MG63 (cell line): ENCODE results near the gene CDHR1. TPM values are rescaled to one million over a fixed set of nuclear protein-coding genes. Genes with fewer than 3 reads are reported as not detected.

Source experiments
- DNase-seq: peaks from one replicate; pipeline ENCODE4 v3.0.0-alpha.2; 2020
- H3K27me3 ChIP-seq: fragments of 250-450 bp; sonication (Bioruptor Pico); 2 replicates; pipeline ENCODE4 v1.5.1; 2020; ENCODE audit warnings: mild to moderate bottlenecking, moderate library complexity
- H3K36me3 ChIP-seq: fragments of 250-450 bp; sonication (Bioruptor Pico); 2 replicates; pipeline ENCODE4 v1.5.1; 2020; ENCODE audit warnings: mild to moderate bottlenecking, moderate library complexity
- H3K4me3 ChIP-seq: fragments of 250-450 bp; sonication (Bioruptor Pico); 2 replicates; pipeline ENCODE4 v1.5.1; 2020; ENCODE audit warnings: mild to moderate bottlenecking, moderate library complexity
- H3K9me3 ChIP-seq: fragments of 250-450 bp; sonication (Bioruptor Pico); 2 replicates; pipeline ENCODE4 v1.5.1; 2020; ENCODE audit warnings: mild to moderate bottlenecking, moderate library complexity
- total RNA-seq: library from RNA; depleted of rRNA; stranded (reverse); fragments of >200 nt; shearing (Covaris generic); gene quantifications from 2 replicates; pipeline ENCODE4 v1.2.3, GENCODE V29; 2014; ENCODE audit warnings: low replicate concordance

Gene CDHR1
- total RNA-seq, 1 experiment from 2014 or later = not detected

GRCh38 chr10:84208023-84208422, 13.7 kb downstream of the CDHR1 start:
- Histone ChIP-seq H3K4me3 (no peak overlapping the region), H3K36me3 (no peaks in the 10 kb centered on the region), H3K9me3 (no peaks in the 10 kb centered on the region), H3K27me3 (peaks cover 3% of the 10 kb centered on the region)
- DNase-seq = no peak

- H3K9me3 ChIP-seq = no peaks in the 10 kb centered on the region
Measured at GRCh38 chr10:84211566-84211965, 17.2 kb downstream of the CDHR1 start.

GRCh38 chr10:84212014-84212413, 17.7 kb downstream of the CDHR1 start:
- peaks cover 3% of the 10 kb centered on the region; the same call in 1 of the 2 replicates for H3K27me3 ChIP-seq
- H3K36me3 ChIP-seq = no peaks in the 10 kb centered on the region
- H3K9me3 ChIP-seq = no peaks in the 10 kb centered on the region
- H3K4me3 ChIP-seq = no peak overlapping the region
- DNase-seq = no peak

More at GRCh38 chr10:84211566-84211965, 17.2 kb downstream of the CDHR1 start:
- DNase-seq = no peak
- Histone ChIP-seq H3K27me3 (peaks cover 3% of the 10 kb centered on the region; the same call in 1 of the 2 replicates), H3K4me3 (no peak overlapping the region), H3K36me3 (no peaks in the 10 kb centered on the region)

- H3K9me3 ChIP-seq = no peaks in the 10 kb centered on the region
- H3K4me3 ChIP-seq = no peak overlapping the region
- DNase-seq = no peak
- H3K36me3 ChIP-seq = no peaks in the 10 kb centered on the region
- H3K27me3 ChIP-seq = no peaks in the 10 kb centered on the region
Measured at GRCh38 chr10:84213076-84213475, 18.7 kb downstream of the CDHR1 start.

- no peaks in the 10 kb centered on the region for H3K27me3 ChIP-seq
- H3K36me3 ChIP-seq = no peaks in the 10 kb centered on the region
- no peaks in the 10 kb centered on the region for H3K9me3 ChIP-seq
- no peak overlapping the region for H3K4me3 ChIP-seq
- no peak for DNase-seq
Measured at GRCh38 chr10:84214046-84214572, 19.8 kb downstream of the CDHR1 start.

- H3K27me3 ChIP-seq = no peaks in the 10 kb centered on the region
- DNase-seq = no peak
- H3K4me3 ChIP-seq = no peak overlapping the region
- no peaks in the 10 kb centered on the region for H3K9me3 ChIP-seq
- no peaks in the 10 kb centered on the region for H3K36me3 ChIP-seq
Measured at GRCh38 chr10:84214612-84215235, 20.4 kb downstream of the CDHR1 start.

- no peak for DNase-seq
- H3K4me3 ChIP-seq = no peak overlapping the region
- no peaks in the 10 kb centered on the region for H3K9me3 ChIP-seq
- H3K36me3 ChIP-seq = no peaks in the 10 kb centered on the region
- no peaks in the 10 kb centered on the region for H3K27me3 ChIP-seq
Measured at GRCh38 chr10:84216834-84217233, 22.5 kb downstream of the CDHR1 start.

- H3K4me3 ChIP-seq = no peak overlapping the region
- DNase-seq = no peak
- no peaks in the 10 kb centered on the region for H3K27me3 ChIP-seq
- no peaks in the 10 kb centered on the region for H3K36me3 ChIP-seq
- no peaks in the 10 kb centered on the region for H3K9me3 ChIP-seq
Measured at GRCh38 chr10:84217746-84218145, 23.4 kb downstream of the CDHR1 start.

- H3K36me3 ChIP-seq = no peaks in the 10 kb centered on the region
- no peak for DNase-seq
- no peaks in the 10 kb centered on the region for H3K9me3 ChIP-seq
- H3K4me3 ChIP-seq = no peak overlapping the region
- H3K27me3 ChIP-seq = no peaks in the 10 kb centered on the region; the same call in 1 of the 2 replicates
Measured at GRCh38 chr10:84221916-84222315, 27.6 kb downstream of the CDHR1 start.

- H3K9me3 ChIP-seq = no peaks in the 10 kb centered on the region
- no peaks in the 10 kb centered on the region; the same call in 1 of the 2 replicates for H3K27me3 ChIP-seq
- DNase-seq = no peak
- H3K36me3 ChIP-seq = no peaks in the 10 kb centered on the region
- H3K4me3 ChIP-seq = no peak overlapping the region
Measured at GRCh38 chr10:84224411-84225028, 30.2 kb downstream of the CDHR1 start.

- no peak for DNase-seq
- Histone ChIP-seq H3K27me3 (no peaks in the 10 kb centered on the region; the same call in 1 of the 2 replicates), H3K9me3 (no peaks in the 10 kb centered on the region), H3K36me3 (no peaks in the 10 kb centered on the region), H3K4me3 (no peak within 1 kb of the TSS)
Measured at GRCh38 chr10:84225427-84226173, 31.3 kb downstream of the CDHR1 start, which contains the start of gene LRIT2. Gene LRIT2 (minus strand): TSS chr10:84225544. CDS start chr10:84225520, 24 bp downstream.

- H3K9me3 ChIP-seq = no peaks in the 10 kb centered on the region
- no peaks in the 10 kb centered on the region; the same call in 1 of the 2 replicates for H3K27me3 ChIP-seq
- no peaks in the 10 kb centered on the region for H3K36me3 ChIP-seq
- DNase-seq = no peak
- H3K4me3 ChIP-seq = no peak overlapping the region
Measured at GRCh38 chr10:84226616-84227015, 32.3 kb downstream of the CDHR1 start.

- DNase-seq = no peak
- Histone ChIP-seq H3K9me3 (no peaks in the 10 kb centered on the region), H3K4me3 (no peak overlapping the region), H3K36me3 (no peaks in the 10 kb centered on the region), H3K27me3 (no peaks in the 10 kb centered on the region; the same call in 1 of the 2 replicates)
Measured at GRCh38 chr10:84227810-84228209, 33.5 kb downstream of the CDHR1 start.

- H3K4me3 ChIP-seq = no peak overlapping the region
- H3K9me3 ChIP-seq = no peaks in the 10 kb centered on the region
- no peaks in the 10 kb centered on the region for H3K36me3 ChIP-seq
- DNase-seq = no peak
- H3K27me3 ChIP-seq = no peaks in the 10 kb centered on the region; the same call in 1 of the 2 replicates
Measured at GRCh38 chr10:84230359-84230758, 36.0 kb downstream of the CDHR1 start.

- no peaks in the 10 kb centered on the region for H3K27me3 ChIP-seq
- no peaks in the 10 kb centered on the region for H3K9me3 ChIP-seq
- no peak overlapping the region for H3K4me3 ChIP-seq
- no peaks in the 10 kb centered on the region for H3K36me3 ChIP-seq
- DNase-seq = no peak
Measured at GRCh38 chr10:84232376-84232775, 38.0 kb downstream of the CDHR1 start.

- no peaks in the 10 kb centered on the region for H3K36me3 ChIP-seq
- no peak overlapping the region for H3K4me3 ChIP-seq
- H3K9me3 ChIP-seq = no peaks in the 10 kb centered on the region
- H3K27me3 ChIP-seq = no peaks in the 10 kb centered on the region
- DNase-seq = no peak
Measured at GRCh38 chr10:84233940-84234339, 39.6 kb downstream of the CDHR1 start.

GRCh38 chr10:84234479-84234878, 40.1 kb downstream of the CDHR1 start:
- Histone ChIP-seq H3K36me3 (no peaks in the 10 kb centered on the region), H3K9me3 (no peaks in the 10 kb centered on the region), H3K27me3 (no peaks in the 10 kb centered on the region), H3K4me3 (no peak overlapping the region)
- no peak for DNase-seq
